Nucleus accumbens (tissue), 56 donors: ENCODE results near the gene IPCEF1.

Experiments
- DNase-seq, 56 donors: peaks; one replicate each; lab custom pipeline; 2025; lab: John Stamatoyannopoulos, UW

Gene IPCEF1, protein sequence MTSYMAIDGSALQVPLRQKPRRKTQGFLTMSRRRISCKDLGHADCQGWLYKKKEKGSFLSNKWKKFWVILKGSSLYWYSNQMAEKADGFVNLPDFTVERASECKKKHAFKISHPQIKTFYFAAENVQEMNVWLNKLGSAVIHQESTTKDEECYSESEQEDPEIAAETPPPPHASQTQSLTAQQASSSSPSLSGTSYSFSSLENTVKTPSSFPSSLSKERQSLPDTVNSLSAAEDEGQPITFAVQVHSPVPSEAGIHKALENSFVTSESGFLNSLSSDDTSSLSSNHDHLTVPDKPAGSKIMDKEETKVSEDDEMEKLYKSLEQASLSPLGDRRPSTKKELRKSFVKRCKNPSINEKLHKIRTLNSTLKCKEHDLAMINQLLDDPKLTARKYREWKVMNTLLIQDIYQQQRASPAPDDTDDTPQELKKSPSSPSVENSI

DNA sequence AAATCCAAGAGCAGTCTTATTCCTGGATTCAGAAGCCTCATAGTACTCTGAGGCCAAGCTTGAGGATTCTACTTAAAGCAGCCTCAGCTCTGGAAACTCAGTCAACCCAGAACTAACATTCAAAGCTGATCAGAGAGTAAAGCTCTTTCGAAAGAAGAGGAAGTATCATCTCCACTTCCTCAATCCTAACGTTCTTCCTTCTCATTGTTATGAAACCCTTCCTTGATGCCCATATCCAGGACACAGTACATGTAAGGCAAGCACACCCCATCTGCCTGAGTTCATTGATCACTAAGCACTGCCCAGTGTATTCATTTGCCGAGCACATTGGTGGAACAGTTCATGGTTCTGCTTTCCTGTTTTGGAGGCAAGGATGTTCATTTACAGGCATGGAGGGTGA is at the start of gene IPCEF1:
IPCEF1 (minus strand) TSS at position 114 of the 400 bp plus-strand sequence. CDS start 90,856 bp downstream, outside the sequence.
- DNase-seq, result no peak

DNA sequence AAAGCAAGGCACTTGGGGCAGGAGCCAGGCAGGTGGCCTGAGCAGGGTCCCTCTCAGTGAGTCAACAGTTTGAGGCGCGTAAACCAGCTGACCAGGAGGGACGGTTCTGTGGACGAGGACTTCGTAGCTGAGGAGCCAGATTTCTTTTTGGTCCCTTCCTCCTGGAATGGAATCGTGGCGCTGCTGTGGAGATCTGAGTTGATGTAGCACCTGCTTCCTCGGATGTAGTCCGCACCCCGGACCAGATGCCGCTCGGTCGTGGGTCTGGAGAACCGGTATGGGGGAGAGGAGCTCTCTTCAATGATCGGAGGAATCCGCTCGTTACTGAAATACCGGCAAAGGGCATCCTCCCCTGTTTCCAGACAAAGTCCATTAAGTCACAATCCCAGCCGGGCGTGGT is 49.7 kb upstream of the IPCEF1 start:
- no peak for DNase-seq

DNA sequence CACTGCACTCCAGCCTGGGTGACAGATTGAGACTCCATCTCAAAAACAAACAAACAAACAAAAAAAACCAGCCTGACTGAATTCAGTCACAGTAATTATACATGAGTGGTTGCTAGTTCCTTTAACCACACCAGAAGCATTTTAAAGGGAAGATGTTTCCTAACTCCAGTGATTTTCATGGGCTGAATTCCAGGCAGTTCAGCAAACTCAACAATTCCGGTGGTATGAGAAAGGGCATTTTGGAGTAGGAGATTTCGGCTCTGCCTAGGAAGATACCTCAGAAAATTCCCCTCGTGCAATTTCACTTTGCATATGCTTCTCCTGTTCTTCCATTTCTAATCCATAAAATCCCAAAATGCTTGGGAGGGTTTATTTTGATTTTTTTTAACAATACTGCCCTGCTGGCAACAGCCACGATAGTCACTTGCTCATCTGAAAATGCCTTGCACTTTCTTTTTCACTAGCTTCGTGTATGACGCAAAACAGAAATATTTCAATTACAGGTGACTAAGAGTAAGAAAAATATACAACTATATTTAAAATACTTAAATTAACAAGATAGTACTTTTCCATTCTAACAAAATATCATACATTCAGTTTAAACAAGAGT is 48.3 kb upstream of the IPCEF1 start:
- DNase-seq, result no peak

DNA sequence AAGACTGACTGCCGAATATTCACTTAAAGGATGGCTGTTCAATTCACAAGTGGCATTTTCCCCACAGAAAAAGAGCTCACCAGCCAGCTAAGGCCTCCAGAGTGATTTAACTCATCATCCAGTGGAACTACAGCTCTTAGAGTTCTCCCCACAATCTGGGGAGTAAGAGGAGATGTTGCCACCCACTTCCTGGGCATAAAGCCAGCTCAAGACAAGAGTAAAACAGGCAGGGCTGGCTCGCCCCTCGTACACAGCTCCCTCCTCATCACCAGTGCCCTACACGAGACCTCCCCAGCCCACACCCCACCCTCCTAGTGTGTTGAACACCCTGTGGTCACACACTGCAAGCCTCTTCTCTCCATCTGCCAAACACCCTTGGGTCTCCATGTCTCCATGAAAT is 47.2 kb upstream of the IPCEF1 start:
- peak in 2 of 56 donors; percentile 2 to 4 for DNase-seq

DNA sequence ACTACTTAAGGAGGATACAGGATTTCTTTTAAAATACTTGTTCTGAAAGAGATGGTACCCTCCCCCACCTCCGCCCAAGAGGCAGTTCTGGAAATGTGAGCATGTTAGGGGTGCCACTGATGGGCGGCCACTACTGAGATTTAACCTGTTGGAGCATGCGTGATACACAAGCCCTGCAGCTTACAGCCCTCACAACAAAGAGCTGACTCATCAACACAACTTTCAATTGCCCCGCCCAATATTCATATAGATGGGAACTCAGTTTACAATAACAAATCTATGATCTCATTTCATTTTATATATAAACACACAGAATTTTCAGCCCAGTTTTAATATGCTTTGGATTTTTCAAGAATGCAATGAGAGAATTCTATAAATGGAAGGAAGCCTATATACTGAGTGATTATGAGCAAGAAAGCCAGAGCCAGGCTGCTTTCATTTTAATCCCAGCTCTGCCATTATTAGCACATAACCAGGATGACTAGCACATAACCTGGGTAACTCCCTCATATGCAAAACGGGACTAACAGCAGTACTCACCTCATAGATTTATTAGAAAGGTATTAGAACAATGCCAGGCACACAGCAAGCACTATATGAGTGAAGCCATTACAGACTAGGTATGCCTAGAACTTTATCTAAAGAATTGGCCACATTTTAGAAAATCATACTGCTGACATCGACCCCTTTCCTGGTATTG is 45.6 kb upstream of the IPCEF1 start:
- DNase-seq, result no peak

DNA sequence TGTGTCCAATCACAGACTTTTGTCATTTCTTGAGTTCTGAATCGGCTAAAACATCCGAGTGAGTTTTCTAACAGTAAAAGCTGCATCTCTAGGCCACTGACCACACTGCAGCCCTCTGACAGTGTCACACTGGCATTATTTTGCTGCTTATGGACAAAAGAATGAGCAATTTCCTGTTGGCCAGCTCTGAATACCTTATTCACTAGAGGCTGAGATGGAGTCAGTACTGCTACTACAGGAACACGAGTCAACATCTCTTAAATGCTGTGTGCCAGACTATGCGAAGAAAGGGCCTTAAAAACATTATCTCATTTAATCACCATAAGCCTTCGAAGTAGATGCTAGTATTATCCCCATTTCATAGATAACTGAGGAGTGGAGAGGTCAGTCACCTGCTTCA is 42.5 kb upstream of the IPCEF1 start:
- peak in 8 of 56 donors; percentile 4 to 40 (median 10) for DNase-seq

DNA sequence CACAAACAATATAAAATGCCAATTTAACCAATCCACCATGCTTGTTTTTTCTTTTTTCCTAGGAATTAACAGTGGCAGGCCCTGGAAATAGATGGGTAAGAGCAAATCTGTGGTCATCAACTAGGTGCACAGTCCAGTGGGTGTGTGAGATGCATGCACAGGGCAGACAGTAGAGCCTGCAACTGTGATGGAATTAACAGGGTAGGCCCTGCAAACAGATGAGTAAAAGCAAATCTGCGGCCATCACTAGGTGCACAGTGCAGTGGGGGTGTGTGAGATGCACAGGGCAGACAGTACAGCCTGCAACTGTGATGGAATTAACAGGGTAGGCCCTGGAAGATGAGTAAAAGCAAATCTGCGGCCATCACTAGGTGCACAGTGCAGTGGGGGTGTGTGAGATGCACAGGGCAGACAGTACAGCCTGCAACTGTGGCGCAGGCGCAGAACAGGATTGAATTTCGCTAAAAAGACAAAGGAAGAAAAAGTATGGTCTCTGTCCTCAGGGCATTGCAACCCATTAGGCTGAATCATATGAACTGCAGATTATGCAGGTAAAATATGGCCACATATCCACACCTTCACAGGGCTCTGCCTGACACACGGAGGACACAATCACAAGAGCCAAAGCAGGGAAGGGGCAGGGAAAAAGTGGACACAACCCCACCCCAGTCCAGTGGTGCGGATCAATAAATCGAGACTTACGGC is 41.0 kb upstream of the IPCEF1 start:
- no peak for DNase-seq

DNA sequence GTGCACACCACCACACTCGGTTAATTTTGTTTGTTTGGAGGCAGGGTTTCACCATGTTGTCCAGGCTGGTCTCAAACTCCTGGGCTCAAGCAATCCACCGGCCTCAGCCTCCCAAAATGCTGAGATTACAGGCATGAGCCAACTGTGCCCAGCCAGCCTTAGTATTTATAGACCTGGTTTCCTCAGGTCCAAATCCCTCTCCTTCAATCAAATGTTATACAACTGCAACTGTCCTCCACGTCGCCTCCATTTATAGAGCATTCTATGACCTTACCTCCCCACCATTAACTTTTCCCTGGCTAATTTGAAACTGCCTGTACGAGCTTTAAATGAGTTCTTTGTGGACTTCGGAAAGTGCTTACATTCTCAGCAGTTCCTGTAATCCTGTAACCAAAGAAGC is 39.3 kb upstream of the IPCEF1 start:
- DNase-seq, result no peak

DNA sequence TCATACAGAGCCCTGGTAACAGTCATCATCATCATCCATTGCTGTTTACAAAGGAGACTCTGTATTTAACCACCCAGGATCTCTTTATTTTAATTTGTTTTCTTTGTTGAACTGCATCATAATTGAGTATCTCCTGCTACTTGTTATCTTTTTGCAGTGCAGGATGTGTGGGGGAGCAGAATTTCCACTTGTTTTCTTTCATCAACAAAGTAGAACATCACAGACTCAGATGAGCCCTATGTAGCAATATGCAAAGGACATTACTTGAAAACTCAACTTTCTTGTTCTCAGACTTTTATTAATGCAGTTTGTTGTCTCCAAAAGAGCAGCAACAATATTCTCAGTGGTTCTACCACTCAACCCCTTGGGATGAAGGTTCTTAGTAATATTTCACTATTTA is 38.7 kb upstream of the IPCEF1 start:
- no peak for DNase-seq

DNA sequence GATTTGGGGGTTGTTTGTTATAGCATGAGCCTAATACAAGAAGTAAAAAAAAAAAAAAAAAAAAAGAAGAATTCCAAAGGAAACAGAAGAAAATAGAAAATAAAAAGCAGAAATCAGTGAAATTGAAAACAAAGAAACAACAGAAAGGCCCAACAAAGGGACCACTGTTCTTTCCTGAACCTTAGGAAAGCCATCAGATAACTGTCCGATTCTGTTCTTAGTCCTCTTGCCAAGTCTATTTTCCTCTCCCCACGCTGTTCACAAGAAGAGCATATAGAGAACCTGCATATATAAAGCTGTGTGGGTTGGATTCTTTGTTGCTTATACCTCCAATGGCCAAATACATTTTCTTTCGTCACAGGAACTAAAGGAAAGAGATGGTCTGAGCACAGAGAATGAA is 38.0 kb upstream of the IPCEF1 start:
- DNase-seq, result no peak

DNA sequence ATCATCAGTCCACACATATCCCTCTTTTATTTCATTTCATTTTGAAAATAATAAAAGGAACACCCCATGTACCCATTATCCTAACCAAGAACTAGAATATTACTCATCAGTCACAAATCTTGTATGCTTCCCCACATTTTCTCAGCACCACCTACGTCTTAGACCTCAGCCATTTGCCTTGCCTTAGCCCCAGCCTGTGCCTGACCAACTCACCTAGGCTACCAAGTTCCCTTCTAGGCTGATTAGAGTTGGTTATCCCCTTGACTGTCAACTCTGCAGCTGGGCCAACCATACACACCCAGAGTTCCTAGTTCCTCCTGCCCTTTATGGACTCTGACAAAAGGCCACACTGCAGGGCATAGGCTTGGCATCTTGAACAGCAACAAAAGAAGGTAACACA is 33.4 kb upstream of the IPCEF1 start:
- no peak for DNase-seq

DNA sequence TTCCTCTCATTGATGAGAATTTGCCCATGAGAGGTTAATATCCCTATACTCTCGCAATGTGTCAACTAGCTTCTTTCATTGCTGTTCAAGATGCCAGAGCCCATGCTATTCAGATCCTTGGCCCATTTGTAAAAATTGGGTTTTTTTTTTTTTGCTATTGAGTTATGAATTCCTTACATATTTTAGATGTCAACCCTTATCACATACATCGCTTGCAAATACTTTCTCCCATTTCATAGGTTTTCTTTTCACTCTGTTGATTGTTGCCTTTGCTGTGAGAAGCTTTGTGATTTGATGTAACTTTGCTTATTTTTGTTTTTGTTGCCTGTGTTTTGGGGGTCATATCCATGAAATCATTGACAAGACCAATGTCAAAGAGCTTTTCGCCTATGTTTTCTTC is 32.2 kb upstream of the IPCEF1 start:
- no peak for DNase-seq

DNA sequence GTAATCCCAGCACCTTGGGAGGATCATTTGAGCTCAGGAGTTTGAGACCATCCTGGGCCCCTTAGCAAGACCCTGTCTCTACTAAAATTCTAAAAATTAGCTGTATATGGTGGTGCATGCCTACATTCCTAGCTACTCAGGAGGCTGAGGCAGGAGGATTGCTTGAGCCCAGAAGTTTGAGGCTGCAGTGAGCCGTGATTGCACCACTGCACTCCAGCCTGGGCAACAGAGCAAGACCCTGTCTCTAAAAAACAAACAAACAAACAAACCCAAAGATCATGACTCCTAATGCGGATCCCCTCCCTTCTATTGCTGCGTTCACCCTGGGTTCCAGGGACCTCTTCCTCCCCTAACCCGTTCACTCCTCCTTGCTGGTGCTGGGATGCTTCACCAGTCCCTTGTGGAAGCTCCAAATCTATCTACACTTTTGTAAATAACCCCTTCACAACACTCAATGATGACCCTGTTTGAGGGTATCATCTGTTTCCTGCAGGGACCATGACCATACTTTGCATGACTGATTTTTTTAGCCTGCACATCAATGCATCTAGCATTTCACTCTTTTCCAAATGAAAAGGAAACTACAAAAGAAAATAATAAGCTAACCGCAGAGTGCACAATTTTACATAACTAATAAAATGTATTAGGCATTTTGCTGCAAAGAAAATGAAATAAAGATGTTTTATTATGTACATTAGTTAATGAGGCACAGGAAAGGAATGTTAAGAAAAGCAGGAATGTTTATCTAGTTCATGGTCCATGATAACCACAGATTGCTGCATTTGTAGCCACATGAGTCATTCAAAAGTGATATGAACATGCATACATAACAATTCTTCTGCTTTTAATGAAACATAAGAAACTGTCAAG is 30.5 kb upstream of the IPCEF1 start:
- no peak for DNase-seq

DNA sequence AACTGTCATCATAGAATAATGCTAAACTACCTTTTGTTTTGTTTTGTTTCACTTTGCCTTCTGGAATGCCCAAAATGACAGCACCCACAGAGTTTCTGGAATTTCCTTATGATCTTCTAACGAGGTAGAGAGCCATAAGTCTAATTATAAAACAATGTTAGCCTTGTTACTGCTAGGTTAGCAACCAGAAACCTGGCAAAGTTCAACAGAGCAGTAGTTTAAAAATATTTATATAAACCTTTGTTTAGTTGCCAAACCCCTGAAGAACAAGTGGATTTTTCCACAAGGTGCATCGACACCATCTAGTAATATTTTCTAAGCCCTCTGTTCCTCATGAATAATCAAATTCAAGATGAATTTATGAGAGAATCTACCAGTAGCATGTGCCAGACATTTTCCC is 27.6 kb upstream of the IPCEF1 start:
- no peak for DNase-seq

DNA sequence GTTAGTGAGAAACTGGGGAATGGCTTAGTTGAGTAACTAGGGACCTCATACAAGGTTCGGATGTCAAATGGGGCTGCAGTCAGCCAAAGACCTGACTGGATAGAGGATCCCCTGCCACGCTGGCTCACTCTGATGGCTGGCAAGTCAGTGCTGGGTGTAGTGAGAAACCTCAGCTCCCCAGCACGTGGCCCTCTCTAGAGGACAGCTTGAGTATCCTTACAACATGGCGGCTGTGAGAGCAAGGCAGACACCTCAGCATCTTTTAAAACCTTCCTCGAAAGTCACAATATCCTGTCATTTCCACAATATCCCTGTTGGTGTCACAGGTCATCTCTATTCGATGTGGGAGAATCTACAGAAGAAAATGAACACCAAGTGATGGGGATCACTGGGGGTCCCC is 26.7 kb upstream of the IPCEF1 start:
- no peak for DNase-seq

DNA sequence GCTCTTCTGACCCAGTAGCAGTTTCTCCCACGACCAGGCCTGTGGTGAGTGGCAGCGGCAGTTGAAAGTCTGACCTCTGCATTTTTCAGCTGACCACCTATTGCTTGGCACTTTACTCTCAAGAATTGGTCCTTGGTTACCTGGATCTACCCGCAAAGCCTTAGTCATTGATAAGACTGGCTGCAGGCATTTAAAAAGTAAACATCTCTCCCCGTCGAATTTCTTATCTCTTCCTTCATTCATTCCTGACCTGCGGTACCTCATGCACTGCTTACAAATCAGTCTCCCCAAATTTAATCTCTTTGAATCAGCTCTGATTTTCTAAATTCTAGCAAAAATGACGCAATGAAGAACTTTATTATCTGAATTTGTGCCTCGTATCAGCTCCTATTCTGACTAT is 26.1 kb upstream of the IPCEF1 start:
- DNase-seq, result no peak

DNA sequence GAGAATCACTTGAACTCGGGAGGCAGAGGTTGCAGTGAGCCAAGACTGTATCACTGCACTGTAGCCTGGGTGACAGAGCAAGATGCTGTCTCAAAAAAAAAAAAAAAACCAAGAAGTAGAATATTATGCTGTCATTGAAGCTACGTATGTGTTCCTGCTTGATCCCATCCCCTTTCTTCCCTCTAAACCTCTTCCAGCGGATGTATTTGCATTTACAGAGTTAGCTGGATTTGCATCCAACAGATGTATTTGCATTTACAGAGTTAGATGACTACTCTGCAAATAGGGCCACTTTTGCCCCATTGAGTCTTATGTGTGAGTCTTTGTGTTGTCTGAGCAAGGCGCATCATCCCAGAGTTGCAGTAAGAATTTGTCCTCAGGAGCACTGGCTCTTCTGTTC is 24.9 kb upstream of the IPCEF1 start:
- no peak for DNase-seq

DNA sequence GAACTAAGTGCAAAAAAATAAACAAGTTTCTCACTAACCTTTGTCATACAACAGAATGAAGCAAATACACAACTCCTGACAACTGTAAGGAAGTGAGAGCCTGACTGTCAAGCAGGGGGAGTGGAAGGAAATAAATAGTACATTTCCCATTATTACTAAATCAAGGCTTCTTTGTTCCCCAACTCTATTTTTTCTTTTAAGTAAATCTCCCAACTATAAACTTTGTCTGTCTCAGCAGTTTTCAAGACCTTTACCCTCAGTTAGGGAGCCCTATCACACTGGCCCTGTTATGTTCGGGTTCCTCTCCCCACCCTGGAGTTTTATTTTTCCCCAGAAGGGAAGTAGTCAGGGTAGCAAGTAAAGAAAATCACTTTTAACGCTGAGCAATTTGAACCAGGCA is 24.1 kb upstream of the IPCEF1 start:
- DNase-seq, result no peak

DNA sequence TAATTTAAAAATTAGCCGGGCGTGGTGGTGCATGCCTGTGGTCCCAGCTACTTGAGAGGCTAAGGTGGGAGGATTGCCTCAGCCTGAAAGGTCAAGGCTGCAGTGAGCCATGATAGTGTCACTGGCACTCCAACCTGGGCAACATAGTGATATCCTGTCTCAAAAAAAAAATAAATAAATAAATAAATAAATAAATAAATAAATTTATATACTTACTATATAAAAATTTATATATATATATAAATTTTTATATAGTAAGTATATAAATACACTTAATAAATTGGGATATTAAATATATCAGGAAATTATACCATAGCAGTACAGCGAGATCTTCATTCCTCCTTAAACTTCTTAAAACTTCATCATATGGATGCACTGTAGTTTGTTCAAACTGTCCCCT is 23.0 kb upstream of the IPCEF1 start:
- no peak for DNase-seq

DNA sequence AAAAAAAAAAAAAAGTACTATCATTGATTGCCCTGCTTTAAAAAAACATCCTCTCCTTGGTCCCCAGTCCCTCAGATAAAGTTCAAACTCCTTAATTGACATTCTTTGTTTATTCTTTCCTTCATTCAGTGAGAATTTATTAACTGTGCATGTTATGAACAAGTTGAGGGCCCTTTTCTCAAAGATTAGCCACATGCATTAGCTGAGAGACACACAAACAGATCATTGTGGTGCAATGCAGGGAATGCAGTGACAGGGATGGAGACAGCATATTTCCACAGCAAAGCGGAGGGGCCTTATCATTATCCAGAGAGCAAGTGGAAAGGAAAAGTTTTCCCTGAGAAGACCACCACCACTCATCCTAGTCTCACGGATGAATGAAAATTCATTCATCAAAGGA is 21.9 kb upstream of the IPCEF1 start:
- no peak for DNase-seq
